ENCODE data around the gene RBMS3. TPM values are rescaled to one million over a fixed set of nuclear protein-coding genes. Genes with fewer than 3 reads are reported as not detected.

Gene RBMS3
- total and polyA plus RNA-seq, 9 donors, result 11.6 to 79.2 (median 63.1) TPM

- Histone ChIP-seq H3K4me3 (no peak overlapping the region), H3K27ac (peak overlapping the region in 1 of 2 donors; percentile 67), H3K9me3 (no peaks in the 10 kb centered on the region), H3K4me1 (ENCODE audit: insufficient read depth) (peaks cover 20% of the 10 kb centered on the region), H3K36me3 (no peaks in the 10 kb centered on the region), H3K27me3 (no peaks in the 10 kb centered on the region)
- intact Hi-C loops (cut with DNase I), result loop anchor here in 1 of 4 donors (5.0 kb wide), 1 partner anchor 52 kb away; the partner anchor contains the start of gene RBMS3
- TF ChIP-seq CTCF (IDR thresholded peaks at IDR 0.05) (no peak), EP300 (IDR thresholded peaks at IDR 0.05) (no peak), POLR2A (IDR thresholded peaks at IDR 0.05) (no peak)
- 60 to 65% (median 62%) methylated on average over 3 of the region's 3 CpGs for WGBS, 3 donors
- no peak for DNase-seq
Measured at GRCh38 chr3:29334706-29335105, 53.8 kb downstream of the RBMS3 start.

- WGBS, 3 donors, result 1 to 3% (median 1%) methylated on average over 6 of the region's 6 CpGs
- H3K4me3 ChIP-seq, result peak overlapping the region; percentile 25
- no peaks in the 10 kb centered on the region for H3K9me3 ChIP-seq
- no peaks in the 10 kb centered on the region for H3K27me3 ChIP-seq
- intact Hi-C loops (cut with DNase I), result no loop called here
- peaks cover 22% of the 10 kb centered on the region for H3K4me1 ChIP-seq (ENCODE audit: insufficient read depth)
- H3K27ac ChIP-seq, result peak overlapping the region in 1 of 2 donors; percentile 67
- no peaks in the 10 kb centered on the region for H3K36me3 ChIP-seq
- no peak for TF ChIP-seq POLR2A (IDR thresholded peaks at IDR 0.05)
- TF ChIP-seq CTCF (IDR thresholded peaks at IDR 0.05), result no peak
- no peak for TF ChIP-seq EP300 (IDR thresholded peaks at IDR 0.05)
- DNase-seq, result peak; percentile 53 to 77 (median 71)
Measured at GRCh38 chr3:29335438-29335837, 54.6 kb downstream of the RBMS3 start.

GRCh38 chr3:29335943-29336342 lies 55.1 kb downstream of the RBMS3 start:
- no peaks in the 10 kb centered on the region for H3K9me3 ChIP-seq
- no peak for DNase-seq
- H3K4me3 ChIP-seq, result peak overlapping the region; percentile 25
- intact Hi-C loops (cut with DNase I), result no loop called here
- peak overlapping the region in 1 of 2 donors; percentile 67 for H3K27ac ChIP-seq
- 2 to 9% (median 2%) methylated on average over 4 of the region's 4 CpGs for WGBS, 3 donors
- no peaks in the 10 kb centered on the region for H3K27me3 ChIP-seq
- peaks cover 17% of the 10 kb centered on the region for H3K4me1 ChIP-seq (ENCODE audit: insufficient read depth)
- TF ChIP-seq CTCF (IDR thresholded peaks at IDR 0.05) (no peak), EP300 (IDR thresholded peaks at IDR 0.05) (no peak)
- H3K36me3 ChIP-seq, result no peaks in the 10 kb centered on the region

GRCh38 chr3:29337565-29337964 lies 56.7 kb downstream of the RBMS3 start:
- Histone ChIP-seq H3K4me3 (no peak overlapping the region), H3K4me1 (ENCODE audit: insufficient read depth) (peaks cover 12% of the 10 kb centered on the region), H3K9me3 (no peaks in the 10 kb centered on the region), H3K27me3 (no peaks in the 10 kb centered on the region), H3K27ac (no peak overlapping the region), H3K36me3 (no peaks in the 10 kb centered on the region)
- TF ChIP-seq EP300 (IDR thresholded peaks at IDR 0.05), result no peak
- no peak for TF ChIP-seq CTCF (IDR thresholded peaks at IDR 0.05)
- no peak for TF ChIP-seq POLR2A (IDR thresholded peaks at IDR 0.05)
- intact Hi-C loops (cut with DNase I), result no loop called here
- DNase-seq, result no peak

- Histone ChIP-seq H3K4me3 (no peak overlapping the region), H3K36me3 (no peaks in the 10 kb centered on the region), H3K27ac (no peak overlapping the region), H3K27me3 (no peaks in the 10 kb centered on the region), H3K4me1 (ENCODE audit: insufficient read depth) (peaks cover 10% of the 10 kb centered on the region), H3K9me3 (no peaks in the 10 kb centered on the region)
- no peak for DNase-seq
- intact Hi-C loops (cut with DNase I), result no loop called here
- TF ChIP-seq CTCF (IDR thresholded peaks at IDR 0.05), result no peak
- TF ChIP-seq POLR2A (IDR thresholded peaks at IDR 0.05), result no peak
- no peak for TF ChIP-seq EP300 (IDR thresholded peaks at IDR 0.05)
Measured at GRCh38 chr3:29338377-29338776, 57.5 kb downstream of the RBMS3 start.
